Stomach (tissue), 4 donors: Measurements from ENCODE around the gene SUDS3.

Experiments used
- POLR2A ChIP-seq, 4 donors: fragments of 450-650 bp; IDR thresholded peaks; one replicate each; pipeline ENCODE4 v1.6.1; 2016; ENCODE audit warnings: antibody characterized with exemption in 4 of 4, control low read depth in 2 of 4, mild to moderate bottlenecking in 1 of 4, moderate library complexity in 1 of 4
- POLR2AphosphoS5 ChIP-seq, 3 donors: sonication (generic); formaldehyde crosslinking; IDR thresholded peaks; one replicate each; pipeline ENCODE4 v1.6.1; 2016; ENCODE audit warnings: antibody characterized with exemption in 3 of 3
- TF ChIP-seq, protein P1 (sequence below), 7 experiments: fragments of 450-650 bp in 4 of 7; fragments of 200-600 bp in 3 of 7; sonication (generic) in 3 of 7; IDR thresholded peaks; one replicate each; pipeline ENCODE4 v1.5.1; 2016 to 2019; ENCODE audit warnings: antibody characterized with exemption in 7 of 7, control low read depth in 2 of 7, mild to moderate bottlenecking in 1 of 7

DNA sequence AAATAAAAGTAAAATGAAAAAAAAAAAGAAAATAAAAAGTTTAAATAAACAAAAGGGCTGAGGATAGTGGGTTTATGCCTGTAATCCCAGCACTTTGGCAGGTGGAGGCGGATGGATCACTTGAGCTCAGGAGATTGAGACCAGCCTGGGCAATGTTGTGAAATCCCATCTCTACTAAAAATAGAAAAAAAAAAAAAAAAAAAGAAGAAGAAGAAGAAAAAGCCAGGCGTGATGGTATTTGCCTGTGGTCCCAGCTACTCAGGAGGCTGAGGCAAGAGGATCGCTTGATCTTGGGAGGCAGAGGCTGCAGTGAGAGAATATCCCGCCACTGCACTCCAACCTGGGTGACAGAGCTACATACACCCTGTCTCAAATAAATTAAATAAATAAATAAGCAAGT, 7.5 kb upstream of the SUDS3 start:
- no peak for TF ChIP-seq POLR2AphosphoS5 (IDR thresholded peaks at IDR 0.05)
- TF ChIP-seq POLR2A (IDR thresholded peaks at IDR 0.05): no peak
- TF ChIP-seq, protein P1, sequence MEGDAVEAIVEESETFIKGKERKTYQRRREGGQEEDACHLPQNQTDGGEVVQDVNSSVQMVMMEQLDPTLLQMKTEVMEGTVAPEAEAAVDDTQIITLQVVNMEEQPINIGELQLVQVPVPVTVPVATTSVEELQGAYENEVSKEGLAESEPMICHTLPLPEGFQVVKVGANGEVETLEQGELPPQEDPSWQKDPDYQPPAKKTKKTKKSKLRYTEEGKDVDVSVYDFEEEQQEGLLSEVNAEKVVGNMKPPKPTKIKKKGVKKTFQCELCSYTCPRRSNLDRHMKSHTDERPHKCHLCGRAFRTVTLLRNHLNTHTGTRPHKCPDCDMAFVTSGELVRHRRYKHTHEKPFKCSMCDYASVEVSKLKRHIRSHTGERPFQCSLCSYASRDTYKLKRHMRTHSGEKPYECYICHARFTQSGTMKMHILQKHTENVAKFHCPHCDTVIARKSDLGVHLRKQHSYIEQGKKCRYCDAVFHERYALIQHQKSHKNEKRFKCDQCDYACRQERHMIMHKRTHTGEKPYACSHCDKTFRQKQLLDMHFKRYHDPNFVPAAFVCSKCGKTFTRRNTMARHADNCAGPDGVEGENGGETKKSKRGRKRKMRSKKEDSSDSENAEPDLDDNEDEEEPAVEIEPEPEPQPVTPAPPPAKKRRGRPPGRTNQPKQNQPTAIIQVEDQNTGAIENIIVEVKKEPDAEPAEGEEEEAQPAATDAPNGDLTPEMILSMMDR (IDR thresholded peaks at IDR 0.05): no peak
